Spinal cord (tissue), 10 donors: ENCODE data around the gene FCHO2. TPM values are rescaled to one million over a fixed set of nuclear protein-coding genes. Genes with fewer than 3 reads are reported as not detected.
"Not testable (repeated sequence)": the region's sequence is repeated elsewhere in the genome, so short reads cannot be mapped to it uniquely, and the experiment has no call there.

Experiments
- DNase-seq, 6 donors: peaks; one replicate each; pipeline versions ENCODE4 v3.0.0 to v3.0.0-alpha.2; 2013 to 2015; ENCODE audit warnings: low spot score in 6 of 6, low read depth in 4 of 6
- H3K27ac ChIP-seq: one replicate; pipeline ENCODE4 v1.5.1; 2013; ENCODE audit warnings: low read depth, low read length, control low read depth
- H3K27me3 ChIP-seq: one replicate; pipeline ENCODE4 v1.6.1; 2013; ENCODE audit warnings: low read length; ENCODE audit not compliant: control insufficient read depth, insufficient read depth
- H3K36me3 ChIP-seq: one replicate; pipeline ENCODE4 v1.6.1; 2013; ENCODE audit warnings: low read length; ENCODE audit not compliant: control insufficient read depth, insufficient read depth
- H3K4me1 ChIP-seq: one replicate; pipeline ENCODE4 v1.6.1; 2013; ENCODE audit warnings: low read length; ENCODE audit not compliant: control insufficient read depth, insufficient read depth
- H3K4me3 ChIP-seq: one replicate; pipeline ENCODE4 v1.5.1; 2013; ENCODE audit warnings: low read depth, low read length, control low read depth
- H3K9me3 ChIP-seq: one replicate; pipeline ENCODE4 v1.6.1; 2013; ENCODE audit warnings: low read length; ENCODE audit not compliant: control insufficient read depth, insufficient read depth
- WGBS: methylation state at CpG from one replicate; pipeline ENCODE4 v1.1.5; 2013; ENCODE audit warnings: missing lambda C conversion rate; ENCODE audit not compliant: insufficient coverage; 5-methylcytosine and 5-hydroxymethylcytosine counted together
- polyA plus RNA-seq, 2 donors: library from polyadenylated mRNA; unstranded; fragments of 120-200 nt; gene quantifications; one replicate each; pipeline ENCODE4 v1.2.1, GENCODE V29; 2013; ENCODE audit not compliant: insufficient read length in 2 of 2
- total RNA-seq, 2 donors: library from RNA; depleted of rRNA in 1 of 2; stranded (reverse); fragments of 120-200 nt in 1 of 2; fragments of >200 nt in 1 of 2; gene quantifications; one replicate each; pipeline versions ENCODE4 v1.2.3 to v1.2.4, GENCODE V29; 2013 to 2014
- donor health status: healthy.

The FCHO2 gene
- total and polyA plus RNA-seq, 4 donors = 15.5 to 36.4 (median 24.6) TPM

GRCh38 chr5:73024946-73025544 is 69.2 kb downstream of the FCHO2 start:
- WGBS = no CpG with 5 or more reads among the region's 9 CpGs
- H3K9me3 ChIP-seq, DNase-seq, H3K27me3 ChIP-seq, H3K27ac ChIP-seq, H3K4me1 ChIP-seq, H3K4me3 ChIP-seq: not testable (repeated sequence)
- H3K36me3 ChIP-seq = peaks cover 14% of the 10 kb centered on the region

- Histone ChIP-seq H3K27ac (no peak overlapping the region), H3K36me3 (peaks cover 11% of the 10 kb centered on the region), H3K9me3 (no peaks in the 10 kb centered on the region), H3K27me3 (no peaks in the 10 kb centered on the region), H3K4me3 (no peak overlapping the region), H3K4me1 (no peaks in the 10 kb centered on the region)
- no peak for DNase-seq
- no CpG with 5 or more reads among the region's 2 CpGs for WGBS
Measured at GRCh38 chr5:73027361-73027760, 71.5 kb downstream of the FCHO2 start.

- WGBS = 100% methylated on average over 2 of the region's 4 CpGs
- no peak for DNase-seq
- Histone ChIP-seq H3K4me1 (no peaks in the 10 kb centered on the region), H3K27ac (no peak overlapping the region), H3K4me3 (no peak overlapping the region), H3K27me3 (no peaks in the 10 kb centered on the region), H3K36me3 (peaks cover 11% of the 10 kb centered on the region), H3K9me3 (no peaks in the 10 kb centered on the region)
Measured at GRCh38 chr5:73027816-73028215, 72.0 kb downstream of the FCHO2 start.

GRCh38 chr5:73028991-73029595 is 73.3 kb downstream of the FCHO2 start:
- no peak overlapping the region for H3K27ac ChIP-seq

GRCh38 chr5:73030531-73030930 is 74.7 kb downstream of the FCHO2 start:
- Histone ChIP-seq H3K36me3 (peaks cover 9% of the 10 kb centered on the region), H3K27me3 (no peaks in the 10 kb centered on the region), H3K4me1 (no peaks in the 10 kb centered on the region), H3K27ac (no peak overlapping the region), H3K9me3 (no peaks in the 10 kb centered on the region), H3K4me3 (no peak overlapping the region)
- no CpG with 5 or more reads among the region's 1 CpG for WGBS
- DNase-seq = no peak

More at GRCh38 chr5:73028991-73029595, 73.3 kb downstream of the FCHO2 start:
- Histone ChIP-seq H3K36me3 (peaks cover 11% of the 10 kb centered on the region), H3K27me3 (no peaks in the 10 kb centered on the region), H3K4me3 (no peak overlapping the region), H3K9me3 (no peaks in the 10 kb centered on the region), H3K4me1 (no peaks in the 10 kb centered on the region)
- DNase-seq = no peak
- no CpG with 5 or more reads among the region's 1 CpG for WGBS

- Histone ChIP-seq H3K27ac (no peak overlapping the region), H3K4me1 (no peaks in the 10 kb centered on the region), H3K27me3 (no peaks in the 10 kb centered on the region), H3K4me3 (no peak overlapping the region), H3K36me3 (peaks cover 11% of the 10 kb centered on the region), H3K9me3 (no peaks in the 10 kb centered on the region)
- no peak for DNase-seq
Measured at GRCh38 chr5:73030995-73031394, 75.2 kb downstream of the FCHO2 start.

- H3K27me3 ChIP-seq = no peaks in the 10 kb centered on the region
- DNase-seq = peak in 2 of 6 donors; percentile 24 to 61
Measured at GRCh38 chr5:73031839-73032238, 76.0 kb downstream of the FCHO2 start.

GRCh38 chr5:73032635-73033034 is 76.8 kb downstream of the FCHO2 start:
- Histone ChIP-seq H3K4me1 (no peaks in the 10 kb centered on the region), H3K36me3 (peaks cover 12% of the 10 kb centered on the region), H3K4me3 (no peak overlapping the region), H3K27me3 (no peaks in the 10 kb centered on the region), H3K9me3 (no peaks in the 10 kb centered on the region), H3K27ac (no peak overlapping the region)
- WGBS = no CpG with 5 or more reads among the region's 2 CpGs
- peak in 1 of 6 donors; percentile 26 for DNase-seq

More at GRCh38 chr5:73031839-73032238, 76.0 kb downstream of the FCHO2 start:
- Histone ChIP-seq H3K4me1 (no peaks in the 10 kb centered on the region), H3K9me3 (no peaks in the 10 kb centered on the region), H3K36me3 (peaks cover 10% of the 10 kb centered on the region), H3K4me3 (no peak overlapping the region), H3K27ac (no peak overlapping the region)
- no CpG with 5 or more reads among the region's 2 CpGs for WGBS

- no CpG with 5 or more reads among the region's 5 CpGs for WGBS
- no peaks in the 10 kb centered on the region for H3K9me3 ChIP-seq
- peaks cover 11% of the 10 kb centered on the region for H3K36me3 ChIP-seq
- DNase-seq = no peak
- H3K27me3 ChIP-seq = no peaks in the 10 kb centered on the region
- no peak overlapping the region for H3K27ac ChIP-seq
- no peak overlapping the region for H3K4me3 ChIP-seq
- H3K4me1 ChIP-seq = no peaks in the 10 kb centered on the region
Measured at GRCh38 chr5:73037545-73037944, 81.7 kb downstream of the FCHO2 start.

GRCh38 chr5:73039082-73039481 is 83.2 kb downstream of the FCHO2 start:
- Histone ChIP-seq H3K4me3 (no peak overlapping the region), H3K36me3 (peaks cover 11% of the 10 kb centered on the region), H3K9me3 (no peaks in the 10 kb centered on the region), H3K27me3 (no peaks in the 10 kb centered on the region), H3K27ac (no peak overlapping the region), H3K4me1 (no peaks in the 10 kb centered on the region)
- DNase-seq = peak in 1 of 6 donors; percentile 47
